Myocyte (in vitro differentiated cells): Measurements from ENCODE around the gene NOG. TPM values are rescaled to one million over a fixed set of nuclear protein-coding genes. Genes with fewer than 3 reads are reported as not detected.

Experiments
- DNase-seq: peaks from one replicate; pipeline ENCODE4 v3.0.0-alpha.2; 2012; ENCODE audit warnings: low read depth
- total RNA-seq: library from RNA; depleted of rRNA; stranded (reverse); fragments of >200 nt; gene quantifications from 2 replicates; pipeline ENCODE4 v1.2.3, GENCODE V29; 2014

Gene NOG
- total RNA-seq, 1 donor from 2014 or later, result 62.4 TPM

DNA sequence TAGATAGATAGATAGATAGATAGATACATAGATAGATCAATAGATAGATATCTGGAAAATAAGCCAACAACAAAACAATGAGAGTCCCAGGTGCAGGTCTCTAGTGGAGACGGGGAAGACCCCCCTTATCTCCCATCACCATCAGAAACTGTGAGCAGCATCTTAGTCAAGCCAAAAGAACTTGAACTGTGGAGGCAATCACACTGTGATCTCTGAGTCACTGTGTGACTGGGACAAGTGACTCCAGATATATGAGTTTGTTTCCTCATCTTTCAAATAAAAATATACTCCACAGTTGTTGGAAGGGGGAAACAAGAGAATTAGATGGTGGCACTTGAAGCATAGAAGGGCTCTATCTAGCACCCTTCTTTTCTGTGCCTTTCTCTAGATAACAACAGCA is 42.1 kb downstream of the NOG start:
- no peak for DNase-seq

DNA sequence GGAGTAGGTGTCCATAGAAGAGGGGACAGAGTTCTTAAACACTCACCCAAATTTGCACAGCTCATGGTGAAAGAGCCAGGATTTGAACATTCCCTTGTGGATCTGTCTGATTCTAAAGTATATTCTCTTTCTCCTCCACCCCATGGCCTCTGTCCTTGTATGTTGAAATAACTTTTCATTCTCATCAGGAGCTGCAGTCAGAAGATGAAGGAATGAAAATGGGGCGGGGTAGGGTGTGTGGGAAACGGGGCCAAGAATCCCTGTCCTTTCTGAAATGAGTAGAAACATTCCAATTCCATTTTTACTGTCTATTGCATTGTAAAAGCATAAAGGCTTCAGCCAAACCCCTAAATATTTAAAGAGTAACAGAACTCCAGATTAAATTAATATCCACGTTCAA is 42.8 kb downstream of the NOG start:
- no peak for DNase-seq

DNA sequence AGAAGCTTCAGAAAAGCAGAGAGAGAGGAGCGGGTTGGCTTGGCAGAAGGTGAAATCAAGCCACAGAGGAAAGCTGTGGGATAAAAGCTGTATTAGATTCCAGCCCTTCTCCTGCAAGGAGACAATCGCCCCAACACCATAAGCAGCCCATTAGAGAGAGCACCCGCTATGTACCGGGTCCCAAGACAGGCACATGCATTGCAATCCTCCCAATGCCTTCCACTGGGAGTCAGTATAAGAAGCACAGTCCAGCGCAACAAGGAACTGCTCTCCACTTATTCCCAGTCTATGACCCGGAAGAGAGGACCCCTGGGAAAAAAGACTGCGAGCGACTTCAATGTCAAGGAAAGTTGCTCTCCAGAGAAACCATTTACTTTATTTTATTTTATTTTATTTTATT is 43.8 kb downstream of the NOG start:
- DNase-seq, result no peak

DNA sequence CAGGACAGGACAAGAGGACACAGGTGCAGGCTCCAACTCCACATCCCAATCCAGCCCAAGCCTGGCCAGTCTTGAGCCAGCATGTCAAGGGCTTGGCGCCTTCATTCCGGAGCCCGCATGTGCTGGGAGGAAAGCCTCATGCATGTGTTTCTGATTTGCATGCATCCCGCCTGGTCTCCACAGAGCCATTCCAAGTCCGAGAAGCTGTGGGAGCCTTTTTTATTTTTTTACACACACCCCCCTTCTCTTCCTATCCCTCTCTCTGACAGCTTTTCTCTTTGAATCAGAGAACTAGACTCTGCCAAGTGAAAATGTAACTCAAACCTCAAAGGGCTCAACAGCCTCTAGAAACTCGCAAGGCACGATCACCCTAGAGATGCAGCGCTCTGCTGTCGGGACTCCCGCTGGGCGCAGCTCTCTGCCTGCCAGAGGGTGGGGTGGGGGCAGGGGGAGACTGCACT is 45.1 kb downstream of the NOG start:
- no peak for DNase-seq

DNA sequence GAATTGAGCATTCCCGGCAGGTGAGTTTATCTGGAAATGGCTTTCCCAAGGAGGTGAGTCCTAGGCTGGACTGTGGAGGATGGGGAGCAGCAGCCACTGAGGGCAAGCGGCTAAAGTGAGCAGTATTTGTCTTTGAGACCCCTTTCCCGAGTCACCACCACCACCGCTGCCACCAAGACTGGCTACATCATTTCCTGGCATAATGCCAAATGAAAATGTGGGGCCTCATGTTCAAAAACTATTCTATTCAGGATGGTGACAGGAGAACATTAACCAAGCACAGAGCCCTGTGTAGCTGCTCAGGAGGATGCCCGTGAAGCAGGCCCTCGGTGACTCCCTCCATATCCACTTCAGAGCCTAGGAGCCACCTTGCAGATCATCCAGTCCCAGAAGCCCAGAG is 46.0 kb downstream of the NOG start:
- DNase-seq, result no peak

DNA sequence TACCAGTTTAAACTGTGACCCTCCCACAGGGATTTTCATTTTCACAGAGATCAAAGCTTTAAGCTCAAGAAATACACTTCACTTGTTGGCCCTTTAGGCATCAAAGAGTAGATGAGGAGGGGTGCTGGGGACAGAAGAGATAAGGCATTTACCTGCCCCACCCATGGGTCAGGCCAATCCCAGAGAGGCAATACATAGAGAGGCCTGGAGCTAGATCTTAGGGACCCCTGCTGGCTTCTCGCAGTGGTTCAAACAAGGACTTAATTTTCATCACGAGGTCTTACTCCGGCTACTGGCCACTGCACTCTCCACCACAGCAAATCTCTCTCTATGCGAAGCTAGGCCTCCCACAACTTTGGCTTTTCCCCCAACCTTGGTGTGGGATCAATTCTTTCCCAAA is 46.6 kb downstream of the NOG start:
- DNase-seq, result no peak

DNA sequence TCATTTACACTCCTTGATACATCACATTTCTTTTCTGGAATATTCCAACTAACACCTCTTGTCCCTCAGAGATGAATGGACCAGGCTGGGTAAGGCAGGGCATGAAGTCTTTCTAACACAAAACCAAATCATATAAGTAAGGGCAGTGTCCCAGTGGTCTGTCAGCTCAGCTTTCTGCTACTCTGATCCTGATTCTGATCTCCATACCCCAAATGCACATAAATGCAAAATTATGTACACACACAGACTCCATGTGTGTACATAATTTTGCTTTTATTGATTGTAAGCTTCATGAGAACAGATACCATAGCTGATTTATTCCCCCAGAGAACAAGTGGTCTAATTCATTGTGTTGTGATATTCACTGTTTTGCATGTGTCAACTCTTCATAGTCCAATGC is 47.9 kb downstream of the NOG start:
- no peak for DNase-seq

DNA sequence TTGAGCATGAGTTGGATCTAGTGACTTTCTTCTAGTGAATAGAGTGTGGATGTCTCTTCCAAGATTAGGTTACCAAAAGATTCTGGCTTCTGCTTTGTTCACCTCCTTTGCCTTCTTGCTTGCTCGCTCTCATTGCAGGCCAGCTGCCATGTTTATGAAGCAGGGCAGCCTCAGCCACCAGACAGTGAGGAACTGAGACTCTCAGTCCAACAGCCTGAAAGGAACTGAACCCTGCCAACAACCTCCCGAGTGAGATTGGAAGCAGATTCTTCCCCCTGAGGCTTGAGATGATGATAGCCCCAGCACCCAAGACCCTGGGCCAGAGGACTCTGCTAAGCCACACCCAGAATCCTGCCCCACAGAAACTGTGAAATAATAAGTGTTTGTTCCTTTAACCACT is 48.4 kb downstream of the NOG start:
- DNase-seq, result no peak

DNA sequence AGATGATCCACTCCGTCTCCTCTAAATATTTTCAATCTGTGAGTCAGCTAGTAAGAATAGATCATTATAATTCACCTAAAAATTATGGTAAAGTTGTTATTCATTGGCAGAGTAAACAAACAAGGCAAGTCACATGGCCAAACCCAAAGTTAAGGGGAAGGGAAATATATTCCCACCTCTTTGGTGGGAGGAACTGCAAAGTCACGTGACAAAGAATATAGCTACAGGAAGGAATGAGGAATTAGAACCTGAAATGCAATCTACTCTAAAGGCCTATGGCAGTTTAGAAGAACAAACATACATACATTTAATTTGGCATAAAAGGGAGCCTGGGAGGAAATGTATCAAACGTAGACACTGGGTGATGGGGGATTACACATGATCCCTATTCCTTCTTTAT is 48.9 kb downstream of the NOG start:
- DNase-seq, result no peak

Other genes starting within 250 kb of the NOG start
- 2.1 and 5.7 TPM in 2 replicates for gene C17orf67, start 240.2 kb downstream of the NOG start, total RNA-seq
- 2.7 and 3.1 TPM in 2 replicates for gene DGKE, start 240.5 kb downstream of the NOG start, total RNA-seq